ENCODE measurements around the gene MSI1.
A peak's percentile ranks its signal among the peaks of the same experiment; 100 is the strongest.

The MSI1 gene

GRCh38 chr12:120317224-120318105 lies 51.5 kb downstream of the MSI1 start:
- Histone ChIP-seq H3K27ac (ENCODE audit: low read length) (peak overlapping the region; percentile 74), H3K9ac (ENCODE audit: low read depth, low read length) (peak overlapping the region; percentile 65), H3K36me3 (ENCODE audit: insufficient read depth, low read length) (no peaks in the 10 kb centered on the region), H3K79me2 (ENCODE audit: insufficient read depth, low read length) (no peaks in the 10 kb centered on the region), H3K4me1 (ENCODE audit: insufficient read depth, low read length) (peaks cover 15% of the 10 kb centered on the region), H3K4me2 (ENCODE audit: insufficient read depth, low read length) (peak overlapping the region; percentile 85), H4K20me1 (ENCODE audit: insufficient read depth, low read length) (no peaks in the 10 kb centered on the region), H2AFZ (ENCODE audit: low read depth, low read length) (peak overlapping the region; percentile 90), H3K9me3 (ENCODE audit: insufficient read depth, low read length, severe bottlenecking) (no peaks in the 10 kb centered on the region), H3K27me3 (ENCODE audit: insufficient read depth, low read length, poor library complexity) (no peaks in the 10 kb centered on the region), H3K4me3 (ENCODE audit: low read depth in 1 of 2, low read length in 2 of 2) (peak overlapping the region; percentile 21 to 66; a peak in 3 of 4 replicates)
- peak; percentile 100 for DNase-seq
- ATAC-seq (ENCODE audit: insufficient read depth, low read depth): peak; percentile 100
- TF ChIP-seq, protein P1, sequence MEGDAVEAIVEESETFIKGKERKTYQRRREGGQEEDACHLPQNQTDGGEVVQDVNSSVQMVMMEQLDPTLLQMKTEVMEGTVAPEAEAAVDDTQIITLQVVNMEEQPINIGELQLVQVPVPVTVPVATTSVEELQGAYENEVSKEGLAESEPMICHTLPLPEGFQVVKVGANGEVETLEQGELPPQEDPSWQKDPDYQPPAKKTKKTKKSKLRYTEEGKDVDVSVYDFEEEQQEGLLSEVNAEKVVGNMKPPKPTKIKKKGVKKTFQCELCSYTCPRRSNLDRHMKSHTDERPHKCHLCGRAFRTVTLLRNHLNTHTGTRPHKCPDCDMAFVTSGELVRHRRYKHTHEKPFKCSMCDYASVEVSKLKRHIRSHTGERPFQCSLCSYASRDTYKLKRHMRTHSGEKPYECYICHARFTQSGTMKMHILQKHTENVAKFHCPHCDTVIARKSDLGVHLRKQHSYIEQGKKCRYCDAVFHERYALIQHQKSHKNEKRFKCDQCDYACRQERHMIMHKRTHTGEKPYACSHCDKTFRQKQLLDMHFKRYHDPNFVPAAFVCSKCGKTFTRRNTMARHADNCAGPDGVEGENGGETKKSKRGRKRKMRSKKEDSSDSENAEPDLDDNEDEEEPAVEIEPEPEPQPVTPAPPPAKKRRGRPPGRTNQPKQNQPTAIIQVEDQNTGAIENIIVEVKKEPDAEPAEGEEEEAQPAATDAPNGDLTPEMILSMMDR (IDR thresholded peaks at IDR 0.05; ENCODE audit: borderline replicate concordance, extremely low read depth, low read length, poor library complexity, severe bottlenecking): peak; percentile 62
- TF ChIP-seq EZH2 (IDR thresholded peaks at IDR 0.05; ENCODE audit: borderline replicate concordance, low read depth, low read length, severe bottlenecking): no peak

DNA sequence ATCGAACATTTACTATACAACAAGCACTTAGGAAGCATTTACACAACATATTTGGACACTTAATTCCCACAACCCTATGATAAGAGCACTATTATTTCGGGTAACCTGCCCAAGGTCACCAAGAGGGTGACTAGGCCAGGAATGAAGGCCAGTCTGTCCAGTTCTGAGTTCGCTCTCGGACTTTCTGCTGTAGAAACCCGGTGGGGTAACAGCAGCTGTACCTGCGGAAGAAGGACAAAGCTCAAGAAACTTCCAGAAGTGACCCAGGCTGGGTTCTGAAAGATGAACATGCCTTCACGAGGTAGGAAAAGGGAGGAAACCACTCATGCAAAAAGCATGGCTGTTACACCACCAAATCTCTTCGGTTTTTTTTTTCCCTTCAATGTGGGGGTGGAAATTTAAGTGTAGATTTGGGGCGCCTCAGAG lies 52.2 kb downstream of the MSI1 start:
- peak overlapping the region; percentile 85 for H3K4me2 ChIP-seq (ENCODE audit: insufficient read depth, low read length)
- no peak for DNase-seq
- H3K4me1 ChIP-seq (ENCODE audit: insufficient read depth, low read length): peaks cover 15% of the 10 kb centered on the region
- no peaks in the 10 kb centered on the region for H3K27me3 ChIP-seq (ENCODE audit: insufficient read depth, low read length, poor library complexity)
- no peaks in the 10 kb centered on the region for H3K79me2 ChIP-seq (ENCODE audit: insufficient read depth, low read length)
- ATAC-seq (ENCODE audit: insufficient read depth, low read depth): no peak
- peak overlapping the region; percentile 90 for H2AFZ ChIP-seq (ENCODE audit: low read depth, low read length)
- no peaks in the 10 kb centered on the region for H4K20me1 ChIP-seq (ENCODE audit: insufficient read depth, low read length)
- no peaks in the 10 kb centered on the region for H3K9me3 ChIP-seq (ENCODE audit: insufficient read depth, low read length, severe bottlenecking)
- H3K27ac ChIP-seq (ENCODE audit: low read length): peak overlapping the region; percentile 74
- TF ChIP-seq, protein P1 (IDR thresholded peaks at IDR 0.05; ENCODE audit: borderline replicate concordance, extremely low read depth, low read length, poor library complexity, severe bottlenecking): no peak
- no peak for TF ChIP-seq EZH2 (IDR thresholded peaks at IDR 0.05; ENCODE audit: borderline replicate concordance, low read depth, low read length, severe bottlenecking)
- peak overlapping the region; percentile 21 to 66; a peak in 3 of 4 replicates for H3K4me3 ChIP-seq (ENCODE audit: low read depth in 1 of 2, low read length in 2 of 2)
- peak overlapping the region; percentile 65 for H3K9ac ChIP-seq (ENCODE audit: low read depth, low read length)
- H3K36me3 ChIP-seq (ENCODE audit: insufficient read depth, low read length): no peaks in the 10 kb centered on the region

DNA sequence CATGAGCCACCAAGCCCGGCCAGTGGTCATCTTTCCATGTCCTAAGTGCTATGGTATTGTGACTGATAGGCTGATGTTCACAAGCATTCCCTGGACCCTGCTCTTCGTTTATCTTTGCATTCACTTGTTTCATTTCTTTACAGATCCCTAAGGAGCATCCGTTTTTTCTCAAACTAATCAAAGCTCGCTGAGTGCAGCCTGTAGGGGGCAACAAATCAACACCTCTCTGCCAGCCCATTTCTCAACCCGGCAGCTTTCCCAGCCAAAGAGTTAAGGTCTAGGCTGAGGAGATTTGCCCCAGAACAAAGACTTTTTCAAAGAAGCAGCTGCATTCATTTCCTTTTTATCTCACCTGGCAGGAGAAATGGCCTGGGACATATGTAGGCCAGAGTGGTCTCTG lies 54.7 kb downstream of the MSI1 start:
- TF ChIP-seq, protein P1 (IDR thresholded peaks at IDR 0.05; ENCODE audit: borderline replicate concordance, extremely low read depth, low read length, poor library complexity, severe bottlenecking): peak; percentile 49
- TF ChIP-seq EZH2 (IDR thresholded peaks at IDR 0.05; ENCODE audit: borderline replicate concordance, low read depth, low read length, severe bottlenecking): no peak

More for the DNA sequence above, 54.7 kb downstream of the MSI1 start:
- Histone ChIP-seq H3K27ac (ENCODE audit: low read length) (no peak overlapping the region), H3K9me3 (ENCODE audit: insufficient read depth, low read length, severe bottlenecking) (no peaks in the 10 kb centered on the region), H3K79me2 (ENCODE audit: insufficient read depth, low read length) (no peaks in the 10 kb centered on the region), H3K4me3 (ENCODE audit: low read depth in 1 of 2, low read length in 2 of 2) (no peak overlapping the region), H3K36me3 (ENCODE audit: insufficient read depth, low read length) (no peaks in the 10 kb centered on the region), H3K4me1 (ENCODE audit: insufficient read depth, low read length) (peaks cover 15% of the 10 kb centered on the region), H2AFZ (ENCODE audit: low read depth, low read length) (no peak overlapping the region; the same call in 1 of the 2 replicates), H4K20me1 (ENCODE audit: insufficient read depth, low read length) (no peaks in the 10 kb centered on the region), H3K27me3 (ENCODE audit: insufficient read depth, low read length, poor library complexity) (no peaks in the 10 kb centered on the region), H3K9ac (ENCODE audit: low read depth, low read length) (no peak overlapping the region), H3K4me2 (ENCODE audit: insufficient read depth, low read length) (no peak overlapping the region)
- ATAC-seq (ENCODE audit: insufficient read depth, low read depth) (no peak), DNase-seq (no peak)

Data from DND-41 (cell line).